ENCODE results near the gene TMEM39B.

- TF ChIP-seq CTCF (IDR thresholded peaks at IDR 0.05) (no peak), POLR2A (IDR thresholded peaks at IDR 0.05) (no peak)
These were observed 3.7 kb upstream of the TMEM39B start for GRCh38 chr1:32068957-32069588.
